Stimulated activated CD8-positive, alpha-beta memory T cell treated with anti-CD3 and anti-CD28 coated beads, Interleukin-12 subunit alpha, Interleukin-12 subunit beta, amount 100 ng/mL, for 1 hour (primary cell): ENCODE measurements around the gene ELOVL7.
"Not testable (repeated sequence)": the region's sequence is repeated elsewhere in the genome, so short reads cannot be mapped to it uniquely, and the experiment has no call there.

ENCODE experiments used
- DNase-seq: peaks from one replicate; pipeline ENCODE4 v3.0.0-alpha.2; 2020; ENCODE audit warnings: low read depth

ELOVL7 gene

GRCh38 chr5:60795424-60795950 lies 48.6 kb downstream of the ELOVL7 start:
- not testable (repeated sequence) for DNase-seq

GRCh38 chr5:60794691-60795090 lies 49.4 kb downstream of the ELOVL7 start:
- DNase-seq = no peak

- DNase-seq = no peak
Observed at GRCh38 chr5:60792438-60792837, 51.6 kb downstream of the ELOVL7 start.

GRCh38 chr5:60789551-60789950 lies 54.5 kb downstream of the ELOVL7 start:
- no peak for DNase-seq

- no peak for DNase-seq
Observed at GRCh38 chr5:60788863-60789513, 55.1 kb downstream of the ELOVL7 start.

GRCh38 chr5:60779466-60779865 lies 64.6 kb downstream of the ELOVL7 start:
- DNase-seq = no peak

- DNase-seq = no peak
Observed at GRCh38 chr5:60776343-60776742, 67.7 kb downstream of the ELOVL7 start.

- no peak for DNase-seq
Observed at GRCh38 chr5:60765019-60765709, 78.9 kb downstream of the ELOVL7 start.

- no peak for DNase-seq
Observed at GRCh38 chr5:60763061-60763460, 81.0 kb downstream of the ELOVL7 start.

GRCh38 chr5:60754495-60754894 lies 89.6 kb downstream of the ELOVL7 start:
- no peak for DNase-seq

- no peak for DNase-seq
Observed at GRCh38 chr5:60744682-60745081, 99.4 kb downstream of the ELOVL7 start.

GRCh38 chr5:60743511-60744314 lies 100.4 kb downstream of the ELOVL7 start:
- DNase-seq = no peak

GRCh38 chr5:60740322-60740721 lies 103.7 kb downstream of the ELOVL7 start:
- DNase-seq = no peak

GRCh38 chr5:60738933-60739332 lies 105.1 kb downstream of the ELOVL7 start:
- DNase-seq = no peak

- no peak for DNase-seq
Observed at GRCh38 chr5:60738461-60738860, 105.6 kb downstream of the ELOVL7 start.

- DNase-seq = not testable (repeated sequence)
Observed at GRCh38 chr5:60730858-60731257, 113.2 kb downstream of the ELOVL7 start.

- DNase-seq = no peak
Observed at GRCh38 chr5:60727033-60727679, 116.9 kb downstream of the ELOVL7 start.

GRCh38 chr5:60724126-60724525 lies 119.9 kb downstream of the ELOVL7 start:
- no peak for DNase-seq

GRCh38 chr5:60722416-60722815 lies 121.7 kb downstream of the ELOVL7 start:
- DNase-seq = no peak

- no peak for DNase-seq
Observed at GRCh38 chr5:60719329-60719728, 124.7 kb downstream of the ELOVL7 start.

GRCh38 chr5:60718166-60718892 lies 125.7 kb downstream of the ELOVL7 start:
- DNase-seq = no peak
